ENCODE measurements around the gene SLC12A9. TPM values are rescaled to one million over a fixed set of nuclear protein-coding genes. Genes with fewer than 3 reads are reported as not detected.

SLC12A9 gene
- total and polyA plus RNA-seq, 8 donors, result 2.9 to 44.6 (median 15.8) TPM

DNA sequence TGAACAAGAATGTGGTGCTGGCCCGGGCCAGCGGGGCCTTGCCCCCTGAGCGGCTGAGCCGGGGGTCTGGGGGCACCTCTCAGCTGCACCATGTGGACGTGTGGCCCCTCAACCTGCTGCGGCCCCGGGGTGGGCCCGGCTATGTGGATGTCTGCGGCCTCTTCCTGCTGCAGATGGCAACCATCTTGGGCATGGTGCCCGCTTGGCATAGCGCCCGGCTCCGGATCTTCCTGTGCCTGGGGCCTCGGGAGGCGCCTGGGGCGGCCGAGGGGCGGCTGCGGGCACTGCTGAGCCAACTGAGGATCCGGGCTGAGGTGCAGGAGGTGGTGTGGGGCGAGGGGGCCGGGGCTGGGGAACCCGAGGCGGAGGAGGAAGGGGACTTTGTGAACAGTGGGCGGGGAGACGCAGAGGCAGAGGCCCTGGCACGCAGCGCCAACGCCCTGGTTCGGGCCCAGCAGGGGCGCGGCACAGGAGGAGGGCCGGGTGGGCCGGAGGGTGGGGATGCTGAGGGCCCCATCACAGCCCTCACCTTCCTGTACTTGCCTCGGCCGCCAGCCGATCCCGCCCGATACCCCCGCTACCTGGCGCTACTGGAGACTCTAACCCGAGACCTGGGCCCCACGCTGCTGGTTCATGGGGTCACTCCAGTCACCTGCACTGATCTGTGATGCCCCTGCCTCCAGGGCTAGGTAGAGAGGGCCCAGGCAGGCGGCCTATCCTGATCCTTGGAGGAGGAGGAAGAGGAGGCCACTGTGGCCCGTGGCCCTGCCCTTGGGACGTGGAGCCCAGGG is 13.6 kb downstream of the SLC12A9 start:
- intact Hi-C loops (cut with DNase I; ENCODE audit: low total_unique reads), result no loop called here
- H3K4me1 ChIP-seq, result peaks cover 39 to 65% (median 52%) of the 10 kb centered on the region in 4 donors
- H3K27me3 ChIP-seq, result no peaks in the 10 kb centered on the region
- peaks cover 12 to 31% (median 29%) of the 10 kb centered on the region in 4 donors for H3K36me3 ChIP-seq
- peak overlapping the region; percentile 52 to 97 (median 96) for H3K27ac ChIP-seq
- peak; percentile 87 to 91 for DNase-seq
- H3K4me3 ChIP-seq, result peak overlapping the region; percentile 59 to 86 (median 68)
- 12 to 36% (median 27%) methylated on average over 21 to 46 of the region's 46 CpGs for WGBS, 5 donors
- TF ChIP-seq EP300 (IDR thresholded peaks at IDR 0.05) (no peak), POLR2AphosphoS5 (IDR thresholded peaks at IDR 0.05) (no peak), POLR2A (IDR thresholded peaks at IDR 0.05) (no peak)
- TF ChIP-seq, protein P1, sequence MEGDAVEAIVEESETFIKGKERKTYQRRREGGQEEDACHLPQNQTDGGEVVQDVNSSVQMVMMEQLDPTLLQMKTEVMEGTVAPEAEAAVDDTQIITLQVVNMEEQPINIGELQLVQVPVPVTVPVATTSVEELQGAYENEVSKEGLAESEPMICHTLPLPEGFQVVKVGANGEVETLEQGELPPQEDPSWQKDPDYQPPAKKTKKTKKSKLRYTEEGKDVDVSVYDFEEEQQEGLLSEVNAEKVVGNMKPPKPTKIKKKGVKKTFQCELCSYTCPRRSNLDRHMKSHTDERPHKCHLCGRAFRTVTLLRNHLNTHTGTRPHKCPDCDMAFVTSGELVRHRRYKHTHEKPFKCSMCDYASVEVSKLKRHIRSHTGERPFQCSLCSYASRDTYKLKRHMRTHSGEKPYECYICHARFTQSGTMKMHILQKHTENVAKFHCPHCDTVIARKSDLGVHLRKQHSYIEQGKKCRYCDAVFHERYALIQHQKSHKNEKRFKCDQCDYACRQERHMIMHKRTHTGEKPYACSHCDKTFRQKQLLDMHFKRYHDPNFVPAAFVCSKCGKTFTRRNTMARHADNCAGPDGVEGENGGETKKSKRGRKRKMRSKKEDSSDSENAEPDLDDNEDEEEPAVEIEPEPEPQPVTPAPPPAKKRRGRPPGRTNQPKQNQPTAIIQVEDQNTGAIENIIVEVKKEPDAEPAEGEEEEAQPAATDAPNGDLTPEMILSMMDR (IDR thresholded peaks at IDR 0.05), result no peak
- H3K9me3 ChIP-seq, result no peaks in the 10 kb centered on the region

DNA sequence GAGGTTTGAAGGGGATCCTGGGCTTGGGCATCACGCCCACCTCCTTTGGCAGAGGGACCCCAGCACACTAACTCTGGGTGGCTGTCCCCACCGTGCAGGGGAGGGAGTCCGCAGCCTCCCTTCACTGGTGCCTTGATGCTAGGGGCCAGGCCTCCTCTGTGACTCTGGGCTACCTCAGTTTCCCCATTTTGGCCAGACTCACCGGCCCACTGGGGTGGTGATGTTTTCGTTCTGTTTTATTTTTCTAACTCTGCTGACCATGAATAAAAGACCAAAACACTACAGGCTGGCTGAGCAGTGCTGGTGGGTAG is 14.2 kb downstream of the SLC12A9 start:
- Histone ChIP-seq H3K4me3 (peak overlapping the region; percentile 59 to 86 (median 68)), H3K4me1 (peaks cover 39 to 65% (median 52%) of the 10 kb centered on the region in 4 donors), H3K27me3 (no peaks in the 10 kb centered on the region), H3K36me3 (peaks cover 12 to 31% (median 29%) of the 10 kb centered on the region in 4 donors), H3K27ac (peak overlapping the region; percentile 52 to 97 (median 96)), H3K9me3 (no peaks in the 10 kb centered on the region)
- TF ChIP-seq POLR2A (IDR thresholded peaks at IDR 0.05) (no peak), EP300 (IDR thresholded peaks at IDR 0.05) (no peak), POLR2AphosphoS5 (IDR thresholded peaks at IDR 0.05) (no peak)
- TF ChIP-seq, protein P1 (IDR thresholded peaks at IDR 0.05), result no peak
- DNase-seq, result no peak
- intact Hi-C loops (cut with DNase I; ENCODE audit: low total_unique reads), result no loop called here
- 39 to 51% (median 42%) methylated on average over 3 to 5 of the region's 5 CpGs for WGBS, 5 donors

DNA sequence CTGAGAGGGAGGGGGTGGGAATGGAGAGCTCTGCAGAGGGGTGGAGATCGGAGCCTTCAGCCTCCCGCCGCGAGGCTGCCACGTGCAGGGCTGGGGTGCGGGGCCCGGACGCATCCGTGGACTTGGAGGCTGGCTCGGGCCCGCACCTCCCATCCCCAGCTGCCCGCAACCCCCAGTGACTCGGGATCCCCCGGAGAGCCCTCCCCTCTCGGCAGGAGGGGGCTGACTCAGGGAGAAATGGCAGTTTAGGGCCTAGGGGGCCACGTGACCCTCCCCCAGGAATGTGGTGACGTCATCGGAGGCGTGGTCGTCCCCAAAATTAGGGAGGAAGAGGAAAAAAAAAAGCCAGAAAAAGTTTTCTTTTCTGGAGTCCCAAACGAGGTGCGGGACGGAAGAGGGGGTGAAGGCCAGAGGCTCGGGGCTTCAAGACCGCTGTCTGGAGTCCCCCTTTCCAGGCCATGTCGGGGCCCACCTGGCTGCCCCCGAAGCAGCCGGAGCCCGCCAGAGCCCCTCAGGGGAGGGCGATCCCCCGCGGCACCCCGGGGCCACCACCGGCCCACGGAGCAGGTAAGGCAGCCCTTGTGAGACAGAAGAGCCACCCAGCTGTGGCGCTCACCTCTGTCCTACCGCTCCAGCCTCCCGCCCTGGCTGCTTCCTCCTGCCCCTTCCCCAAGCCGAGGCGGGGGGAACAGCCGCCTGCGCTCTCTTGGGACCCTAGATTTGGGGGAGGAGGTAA is 14.7 kb downstream of the SLC12A9 start, which contains the start of gene TRIP6:
TSS of gene TRIP6 (plus strand) at position 348 of the 736 bp plus-strand sequence. CDS start at position 459, 111 bp downstream.
- peaks cover 12 to 31% (median 29%) of the 10 kb centered on the region in 4 donors for H3K36me3 ChIP-seq

DNA sequence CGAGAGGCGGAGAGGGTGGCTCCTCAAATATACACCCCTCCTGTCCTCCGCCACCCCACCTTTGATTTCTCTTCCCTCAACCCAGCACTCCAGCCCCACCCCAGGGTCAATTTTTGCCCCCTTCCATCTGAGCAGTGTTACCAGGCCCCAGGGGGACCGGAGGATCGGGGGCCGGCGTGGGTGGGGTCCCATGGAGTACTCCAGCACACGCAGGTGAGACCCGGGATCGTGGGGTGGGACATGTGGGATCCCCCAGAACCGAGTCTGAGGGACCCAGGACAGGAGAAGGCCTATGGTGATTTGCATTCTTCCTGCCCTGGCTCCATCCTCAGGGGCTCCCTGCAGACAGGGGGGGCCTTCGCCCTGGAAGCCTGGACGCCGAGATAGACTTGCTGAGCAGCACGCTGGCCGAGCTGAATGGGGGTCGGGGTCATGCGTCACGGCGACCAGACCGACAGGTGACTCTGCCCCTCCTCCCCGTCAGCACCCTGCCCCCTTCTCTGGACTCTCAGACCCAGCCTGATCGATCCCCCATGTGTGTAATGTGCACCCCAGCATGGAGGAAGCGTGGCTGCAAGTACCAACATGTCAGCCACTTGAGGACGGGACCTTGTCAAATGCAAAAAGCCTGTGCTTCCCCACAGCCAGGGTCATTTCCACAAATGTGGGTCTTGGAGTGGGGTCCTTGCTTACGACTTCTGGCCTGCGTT is 15.4 kb downstream of the SLC12A9 start:
- Histone ChIP-seq H3K4me1 (peaks cover 39 to 65% (median 52%) of the 10 kb centered on the region in 4 donors), H3K27ac (peak overlapping the region; percentile 80 to 97 (median 96)), H3K4me3 (peak overlapping the region; percentile 59 to 86 (median 68)), H3K9me3 (no peaks in the 10 kb centered on the region), H3K36me3 (peaks cover 13 to 34% (median 30%) of the 10 kb centered on the region in 4 donors), H3K27me3 (no peaks in the 10 kb centered on the region)
- WGBS, 5 donors, result 16 to 42% (median 20%) methylated on average over 20 to 27 of the region's 27 CpGs
- TF ChIP-seq POLR2AphosphoS5 (IDR thresholded peaks at IDR 0.05), result no peak
- no peak for TF ChIP-seq POLR2A (IDR thresholded peaks at IDR 0.05)
- TF ChIP-seq, protein P1 (IDR thresholded peaks at IDR 0.05), result no peak
- TF ChIP-seq EP300 (IDR thresholded peaks at IDR 0.05), result no peak
- peak in 1 of 2 donors; percentile 74 for DNase-seq
- intact Hi-C loops (cut with DNase I; ENCODE audit: low total_unique reads), result no loop called here

More for the DNA sequence above, 14.7 kb downstream of the SLC12A9 start, which contains the start of gene TRIP6:
- H3K4me3 ChIP-seq, result peak within 1 kb of the TSS; percentile 59 to 86 (median 68)
- WGBS, 5 donors, result 1 to 8% (median 3%) methylated on average over 26 to 42 of the region's 42 CpGs
- peaks cover 39 to 65% (median 52%) of the 10 kb centered on the region in 4 donors for H3K4me1 ChIP-seq
- peak; percentile 65 to 96 for DNase-seq
- no peaks in the 10 kb centered on the region for H3K9me3 ChIP-seq
- H3K27ac ChIP-seq, result peak within 1 kb of the TSS; percentile 80 to 97 (median 96)
- intact Hi-C loops (cut with DNase I; ENCODE audit: low total_unique reads), result no loop called here
- TF ChIP-seq POLR2A (IDR thresholded peaks at IDR 0.05) (no peak), EP300 (IDR thresholded peaks at IDR 0.05) (no peak), POLR2AphosphoS5 (IDR thresholded peaks at IDR 0.05) (peak in 2 of 3 donors; percentile 23 to 65)
- no peaks in the 10 kb centered on the region for H3K27me3 ChIP-seq
